ENCODE data around the gene CASP14.
A peak's percentile ranks its signal among the peaks of the same experiment; 100 is the strongest.

CASP14 gene

DNA sequence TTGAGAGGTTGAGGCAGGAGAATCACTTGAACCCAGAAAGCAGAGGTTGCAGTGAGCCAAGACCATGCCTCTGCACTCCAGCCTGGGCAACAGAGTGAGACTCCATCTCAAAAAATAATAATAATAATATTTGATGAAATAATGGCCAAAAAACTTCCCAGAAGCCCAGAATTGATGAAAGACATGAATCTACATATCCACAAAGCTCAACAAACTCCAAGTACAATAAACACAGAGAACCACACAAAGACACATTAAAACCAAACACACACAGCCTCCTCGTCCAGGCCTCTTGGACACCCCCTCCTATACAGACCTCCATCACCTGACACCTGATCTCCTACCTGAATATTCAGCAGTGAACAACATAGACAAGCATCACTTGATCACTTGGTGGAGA, 54.7 kb downstream of the CASP14 start:
- TF ChIP-seq TOX (CRISPR knock-in tag; IDR thresholded peaks at IDR 0.05; ENCODE audit: borderline replicate concordance): no peak
- TF ChIP-seq ARNTL (CRISPR knock-in tag; IDR thresholded peaks at IDR 0.05; ENCODE audit: borderline replicate concordance, low read depth): no peak
- TF ChIP-seq SNAI2 (CRISPR knock-in tag; IDR thresholded peaks at IDR 0.05): no peak
- no peak for TF ChIP-seq TCF4 (CRISPR knock-in tag; IDR thresholded peaks at IDR 0.05; ENCODE audit: borderline replicate concordance)
- TF ChIP-seq, protein P1, sequence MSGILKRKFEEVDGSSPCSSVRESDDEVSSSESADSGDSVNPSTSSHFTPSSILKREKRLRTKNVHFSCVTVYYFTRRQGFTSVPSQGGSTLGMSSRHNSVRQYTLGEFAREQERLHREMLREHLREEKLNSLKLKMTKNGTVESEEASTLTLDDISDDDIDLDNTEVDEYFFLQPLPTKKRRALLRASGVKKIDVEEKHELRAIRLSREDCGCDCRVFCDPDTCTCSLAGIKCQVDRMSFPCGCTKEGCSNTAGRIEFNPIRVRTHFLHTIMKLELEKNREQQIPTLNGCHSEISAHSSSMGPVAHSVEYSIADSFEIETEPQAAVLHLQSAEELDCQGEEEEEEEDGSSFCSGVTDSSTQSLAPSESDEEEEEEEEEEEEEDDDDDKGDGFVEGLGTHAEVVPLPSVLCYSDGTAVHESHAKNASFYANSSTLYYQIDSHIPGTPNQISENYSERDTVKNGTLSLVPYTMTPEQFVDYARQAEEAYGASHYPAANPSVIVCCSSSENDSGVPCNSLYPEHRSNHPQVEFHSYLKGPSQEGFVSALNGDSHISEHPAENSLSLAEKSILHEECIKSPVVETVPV (CRISPR knock-in tag; IDR thresholded peaks at IDR 0.05): no peak
- TF ChIP-seq ZC3H10 (CRISPR knock-in tag; IDR thresholded peaks at IDR 0.05): no peak
- TF ChIP-seq ZNF70 (CRISPR knock-in tag; IDR thresholded peaks at IDR 0.05): no peak
- no peak for TF ChIP-seq RARB (CRISPR knock-in tag; IDR thresholded peaks at IDR 0.05)
- TF ChIP-seq ISL1 (CRISPR knock-in tag; IDR thresholded peaks at IDR 0.05): no peak
- no peak for TF ChIP-seq CSDC2 (CRISPR knock-in tag; IDR thresholded peaks at IDR 0.05)
- no peak for TF ChIP-seq ESRRG (CRISPR knock-in tag; IDR thresholded peaks at IDR 0.05)
- ATAC-seq: no peak

GRCh38 chr19:15104411-15104810, 55.1 kb downstream of the CASP14 start:
- TF ChIP-seq, protein P2, sequence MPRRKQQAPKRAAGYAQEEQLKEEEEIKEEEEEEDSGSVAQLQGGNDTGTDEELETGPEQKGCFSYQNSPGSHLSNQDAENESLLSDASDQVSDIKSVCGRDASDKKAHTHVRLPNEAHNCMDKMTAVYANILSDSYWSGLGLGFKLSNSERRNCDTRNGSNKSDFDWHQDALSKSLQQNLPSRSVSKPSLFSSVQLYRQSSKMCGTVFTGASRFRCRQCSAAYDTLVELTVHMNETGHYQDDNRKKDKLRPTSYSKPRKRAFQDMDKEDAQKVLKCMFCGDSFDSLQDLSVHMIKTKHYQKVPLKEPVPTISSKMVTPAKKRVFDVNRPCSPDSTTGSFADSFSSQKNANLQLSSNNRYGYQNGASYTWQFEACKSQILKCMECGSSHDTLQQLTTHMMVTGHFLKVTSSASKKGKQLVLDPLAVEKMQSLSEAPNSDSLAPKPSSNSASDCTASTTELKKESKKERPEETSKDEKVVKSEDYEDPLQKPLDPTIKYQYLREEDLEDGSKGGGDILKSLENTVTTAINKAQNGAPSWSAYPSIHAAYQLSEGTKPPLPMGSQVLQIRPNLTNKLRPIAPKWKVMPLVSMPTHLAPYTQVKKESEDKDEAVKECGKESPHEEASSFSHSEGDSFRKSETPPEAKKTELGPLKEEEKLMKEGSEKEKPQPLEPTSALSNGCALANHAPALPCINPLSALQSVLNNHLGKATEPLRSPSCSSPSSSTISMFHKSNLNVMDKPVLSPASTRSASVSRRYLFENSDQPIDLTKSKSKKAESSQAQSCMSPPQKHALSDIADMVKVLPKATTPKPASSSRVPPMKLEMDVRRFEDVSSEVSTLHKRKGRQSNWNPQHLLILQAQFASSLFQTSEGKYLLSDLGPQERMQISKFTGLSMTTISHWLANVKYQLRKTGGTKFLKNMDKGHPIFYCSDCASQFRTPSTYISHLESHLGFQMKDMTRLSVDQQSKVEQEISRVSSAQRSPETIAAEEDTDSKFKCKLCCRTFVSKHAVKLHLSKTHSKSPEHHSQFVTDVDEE (CRISPR knock-in tag; IDR thresholded peaks at IDR 0.05): no peak
- ATAC-seq: no peak

GRCh38 chr19:15105044-15105443, 55.8 kb downstream of the CASP14 start:
- ATAC-seq: no peak
- TF ChIP-seq ZFP3 (CRISPR knock-in tag; IDR thresholded peaks at IDR 0.05): no peak

- ATAC-seq: peak; percentile 80
- TF ChIP-seq BACH2 (CRISPR knock-in tag; IDR thresholded peaks at IDR 0.05; ENCODE audit: borderline replicate concordance) (no peak), ZFP30 (CRISPR knock-in tag; IDR thresholded peaks at IDR 0.05) (no peak), PATZ1 (CRISPR knock-in tag; IDR thresholded peaks at IDR 0.05; ENCODE audit: borderline replicate concordance) (no peak), TOX (CRISPR knock-in tag; IDR thresholded peaks at IDR 0.05; ENCODE audit: borderline replicate concordance) (no peak), GLIS3 (CRISPR knock-in tag; IDR thresholded peaks at IDR 0.05) (no peak), ESRRG (CRISPR knock-in tag; IDR thresholded peaks at IDR 0.05) (no peak), TCF4 (CRISPR knock-in tag; IDR thresholded peaks at IDR 0.05; ENCODE audit: borderline replicate concordance) (no peak), ISL1 (CRISPR knock-in tag; IDR thresholded peaks at IDR 0.05) (no peak), CSDC2 (CRISPR knock-in tag; IDR thresholded peaks at IDR 0.05) (no peak), CREB5 (CRISPR knock-in tag; IDR thresholded peaks at IDR 0.05; ENCODE audit: low read depth) (no peak), OSR1 (CRISPR knock-in tag; IDR thresholded peaks at IDR 0.05) (no peak), RARB (CRISPR knock-in tag; IDR thresholded peaks at IDR 0.05) (no peak), ZFP3 (CRISPR knock-in tag; IDR thresholded peaks at IDR 0.05) (no peak), ZC3H10 (CRISPR knock-in tag; IDR thresholded peaks at IDR 0.05) (no peak), ARNTL (CRISPR knock-in tag; IDR thresholded peaks at IDR 0.05; ENCODE audit: borderline replicate concordance, low read depth) (no peak)
- TF ChIP-seq, protein P3, sequence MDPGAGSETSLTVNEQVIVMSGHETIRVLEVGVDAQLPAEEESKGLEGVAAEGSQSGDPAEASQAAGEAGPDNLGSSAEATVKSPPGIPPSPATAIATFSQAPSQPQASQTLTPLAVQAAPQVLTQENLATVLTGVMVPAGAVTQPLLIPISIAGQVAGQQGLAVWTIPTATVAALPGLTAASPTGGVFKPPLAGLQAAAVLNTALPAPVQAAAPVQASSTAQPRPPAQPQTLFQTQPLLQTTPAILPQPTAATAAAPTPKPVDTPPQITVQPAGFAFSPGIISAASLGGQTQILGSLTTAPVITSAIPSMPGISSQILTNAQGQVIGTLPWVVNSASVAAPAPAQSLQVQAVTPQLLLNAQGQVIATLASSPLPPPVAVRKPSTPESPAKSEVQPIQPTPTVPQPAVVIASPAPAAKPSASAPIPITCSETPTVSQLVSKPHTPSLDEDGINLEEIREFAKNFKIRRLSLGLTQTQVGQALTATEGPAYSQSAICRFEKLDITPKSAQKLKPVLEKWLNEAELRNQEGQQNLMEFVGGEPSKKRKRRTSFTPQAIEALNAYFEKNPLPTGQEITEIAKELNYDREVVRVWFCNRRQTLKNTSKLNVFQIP (CRISPR knock-in tag; IDR thresholded peaks at IDR 0.05; ENCODE audit: borderline replicate concordance, low read depth): no peak
- TF ChIP-seq, protein P2 (CRISPR knock-in tag; IDR thresholded peaks at IDR 0.05): no peak
- TF ChIP-seq, protein P1 (CRISPR knock-in tag; IDR thresholded peaks at IDR 0.05): no peak
Measured at GRCh38 chr19:15107061-15108010, 58.1 kb downstream of the CASP14 start, which contains the start of gene SYDE1. Gene SYDE1, plus strand, starts transcription at chr19:15107401. Its CDS starts 33 bp downstream, at chr19:15107434.

All from SK-N-SH treated with all-trans-retinoic acid at 6 μM for 48 hours (cell line).